GM12878 (cell line): Measurements from ENCODE around the gene GJA10.

Experiments used
- CTCF ChIP-seq, 3 experiments: IDR thresholded peaks in 2 of 3; conservative IDR thresholded peaks in 1 of 3; 2 replicates each; pipeline ENCODE4 v1.5.1; 2011; ENCODE audit warnings: low read depth in 3 of 3, low read length in 3 of 3, mild to moderate bottlenecking in 3 of 3, control low read depth in 2 of 3, moderate library complexity in 2 of 3, inconsistent platforms in 1 of 3, mixed read lengths in 1 of 3; ENCODE audit not compliant: control insufficient read depth in 2 of 3, insufficient read depth in 1 of 3; ENCODE audit errors: extremely low read depth in 1 of 3
- DPF2 ChIP-seq: fragments of 450-650 bp; IDR thresholded peaks from 2 replicates; pipeline ENCODE4 v1.6.1; 2017; ENCODE audit warnings: mild to moderate bottlenecking
- POLR2A ChIP-seq: IDR thresholded peaks from 2 replicates; pipeline ENCODE4 v1.6.1; 2011; ENCODE audit warnings: low read depth, mild to moderate bottlenecking, low read length
- SRF ChIP-seq, 2 experiments: IDR thresholded peaks; 2 replicates each; pipeline ENCODE4 v1.6.1; 2011; ENCODE audit warnings: low read depth in 2 of 2, low read length in 2 of 2, mild to moderate bottlenecking in 1 of 2, moderate library complexity in 1 of 2

GRCh38 chr6:89853068-89853467 is 41.2 kb upstream of the GJA10 start:
- TF ChIP-seq CTCF (IDR thresholded peaks at IDR 0.05 in 2 of 3, conservative IDR thresholded peaks at IDR 0.05 in 1 of 3; ENCODE audit: control insufficient read depth in 2 of 3, extremely low read depth in 1 of 3, insufficient read depth in 1 of 3, low read depth in 3 of 3, low read length in 3 of 3) (no peak), POLR2A (no peak), SRF (IDR thresholded peaks at IDR 0.05; ENCODE audit: low read depth in 2 of 2, low read length in 2 of 2) (no peak), DPF2 (no peak)
